ENCODE results near the gene HERPUD2. TPM values are rescaled to one million over a fixed set of nuclear protein-coding genes. Genes with fewer than 3 reads are reported as not detected.

The HERPUD2 gene
- total and polyA plus RNA-seq, 2 donors (not counting 3 experiments of a cell fraction or from before 2014, with no cell fraction given): 33.9 to 42.0 TPM

DNA sequence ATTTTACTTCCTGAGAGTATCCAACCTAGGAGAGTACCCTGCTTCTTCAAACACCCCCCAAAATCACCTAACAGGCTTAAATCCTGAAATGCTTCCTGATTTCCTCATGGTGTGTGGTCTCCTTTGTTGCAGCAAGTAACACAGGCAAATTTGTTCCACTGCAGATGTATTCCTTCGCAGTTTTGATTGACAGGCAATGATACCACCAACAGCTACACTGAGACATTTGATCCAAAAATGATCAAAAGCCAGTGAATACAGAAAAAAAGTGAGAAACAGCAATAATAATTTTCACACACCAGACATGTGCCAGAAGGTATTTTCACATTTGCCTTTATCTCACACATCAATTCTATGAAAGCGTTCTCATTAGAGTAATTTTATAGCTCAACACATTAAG, 95.9 kb downstream of the HERPUD2 start:
- Histone ChIP-seq H3K27me3 (ENCODE audit: control insufficient read depth in 2 of 2, insufficient read depth in 2 of 2, low read length in 2 of 2) (no peaks in the 10 kb centered on the region), H4K20me1 (replicated peaks; ENCODE audit: control insufficient read depth, extremely low read depth, insufficient read depth, low read length) (no peaks in the 10 kb centered on the region), H3K9me1 (replicated peaks; ENCODE audit: control insufficient read depth, extremely low read depth, insufficient read depth, low read length) (no peaks in the 10 kb centered on the region), H3K79me2 (ENCODE audit: control insufficient read depth, insufficient read depth, low read length) (no peaks in the 10 kb centered on the region), H2AFZ (ENCODE audit: low read depth, low read length) (no peak overlapping the region), H3K9ac (replicated peaks; ENCODE audit: extremely low read depth, insufficient read depth, low read length) (no peak overlapping the region), H3K27ac (ENCODE audit: insufficient read depth, low read depth, low read length) (no peak overlapping the region), H3K4me3 (replicated peaks in 1 of 3; ENCODE audit: insufficient read depth in 1 of 3, low read depth in 1 of 3, low read length in 3 of 3) (no peak overlapping the region), H3K36me3 (ENCODE audit: control insufficient read depth in 2 of 2, extremely low read depth in 1 of 2, insufficient read depth in 2 of 2, low read length in 2 of 2) (no peaks in the 10 kb centered on the region), H3K9me3 (replicated peaks; ENCODE audit: control insufficient read depth, insufficient read depth, low read length) (no peaks in the 10 kb centered on the region), H3K4me2 (ENCODE audit: insufficient read depth, low read length) (no peak overlapping the region), H3K4me1 (ENCODE audit: control insufficient read depth, extremely low read depth, insufficient read depth, low read length) (peaks cover 12% of the 10 kb centered on the region)
- no TSS peak for BruUV-seq (replicated peaks)
- DNase-seq (ENCODE audit: low read depth, low spot score) (no peak), FAIRE-seq (no peak)
- dilution Hi-C loops (cut with MboI; ENCODE audit: extremely low pct_ligation_motif_present, low sequenced_read_pairs): no loop called here
- POLR2A ChIA-PET: no interaction called here
- TF ChIP-seq, protein P1, sequence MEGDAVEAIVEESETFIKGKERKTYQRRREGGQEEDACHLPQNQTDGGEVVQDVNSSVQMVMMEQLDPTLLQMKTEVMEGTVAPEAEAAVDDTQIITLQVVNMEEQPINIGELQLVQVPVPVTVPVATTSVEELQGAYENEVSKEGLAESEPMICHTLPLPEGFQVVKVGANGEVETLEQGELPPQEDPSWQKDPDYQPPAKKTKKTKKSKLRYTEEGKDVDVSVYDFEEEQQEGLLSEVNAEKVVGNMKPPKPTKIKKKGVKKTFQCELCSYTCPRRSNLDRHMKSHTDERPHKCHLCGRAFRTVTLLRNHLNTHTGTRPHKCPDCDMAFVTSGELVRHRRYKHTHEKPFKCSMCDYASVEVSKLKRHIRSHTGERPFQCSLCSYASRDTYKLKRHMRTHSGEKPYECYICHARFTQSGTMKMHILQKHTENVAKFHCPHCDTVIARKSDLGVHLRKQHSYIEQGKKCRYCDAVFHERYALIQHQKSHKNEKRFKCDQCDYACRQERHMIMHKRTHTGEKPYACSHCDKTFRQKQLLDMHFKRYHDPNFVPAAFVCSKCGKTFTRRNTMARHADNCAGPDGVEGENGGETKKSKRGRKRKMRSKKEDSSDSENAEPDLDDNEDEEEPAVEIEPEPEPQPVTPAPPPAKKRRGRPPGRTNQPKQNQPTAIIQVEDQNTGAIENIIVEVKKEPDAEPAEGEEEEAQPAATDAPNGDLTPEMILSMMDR (IDR thresholded peaks at IDR 0.05; ENCODE audit: extremely low read depth in 1 of 2, insufficient read depth in 1 of 2, low read depth in 1 of 2, low read length in 2 of 2): no peak
- TF ChIP-seq GATA2 (IDR thresholded peaks at IDR 0.05; ENCODE audit: insufficient read depth, insufficient read length, low read depth, low read length) (no peak), EZH2 (IDR thresholded peaks at IDR 0.05; ENCODE audit: borderline replicate concordance, low read depth, low read length, severe bottlenecking) (no peak), POLR2AphosphoS5 (IDR thresholded peaks at IDR 0.05; ENCODE audit: insufficient read depth, low read depth, low read length) (no peak), POLR2A (IDR thresholded peaks at IDR 0.05; ENCODE audit: low read depth, low read length) (no peak), MYC (IDR thresholded peaks at IDR 0.05; ENCODE audit: low read depth, low read length) (no peak), JUN (IDR thresholded peaks at IDR 0.05; ENCODE audit: borderline replicate concordance, insufficient read depth, insufficient read length, low read depth) (no peak), FOS (IDR thresholded peaks at IDR 0.05; ENCODE audit: borderline replicate concordance, insufficient read depth, low read length) (no peak)
- TF ChIP-seq, protein P2, sequence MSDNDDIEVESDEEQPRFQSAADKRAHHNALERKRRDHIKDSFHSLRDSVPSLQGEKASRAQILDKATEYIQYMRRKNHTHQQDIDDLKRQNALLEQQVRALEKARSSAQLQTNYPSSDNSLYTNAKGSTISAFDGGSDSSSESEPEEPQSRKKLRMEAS (IDR thresholded peaks at IDR 0.05; ENCODE audit: insufficient read depth, insufficient read length): no peak
- intact Hi-C loops (cut with micrococcal nuclease): no loop called here
- CTCF ChIA-PET: interaction anchor here (0.9 to 1.0 kb wide), 3 partner anchors 24 to 79 kb away, joined by 3 to 4 read pairs (median 3); no protein-coding TSS in a partner anchor

Data from endothelial cell of umbilical vein (primary cell).